ENCODE data around the gene TNS1. TPM values are rescaled to one million over a fixed set of nuclear protein-coding genes. Genes with fewer than 3 reads are reported as not detected.

TNS1 gene
- polyA plus RNA-seq, 1 experiment, result 19.7 TPM

- CTCF ChIA-PET, result interaction anchor here (0.6 kb wide), 1 partner anchor 125 kb away, joined by 3 read pairs; no protein-coding TSS in a partner anchor
Observed at GRCh38 chr2:217914078-217914477, 88.7 kb downstream of the TNS1 start.

GRCh38 chr2:217913436-217913835 is 89.4 kb downstream of the TNS1 start:
- ChIA-PET POLR2A (no interaction called here), CTCF (no interaction called here)
- no peak overlapping the region for H3K27ac ChIP-seq (ENCODE audit: low read depth, low read length)
- H3K9me3 ChIP-seq (ENCODE audit: control insufficient read depth, insufficient read depth, low read length), result no peaks in the 10 kb centered on the region
- no peak for TF ChIP-seq CTCF (IDR thresholded peaks at IDR 0.05; ENCODE audit: low read depth, low read length)
- H3K4me3 ChIP-seq (ENCODE audit: low read depth, low read length), result no peak overlapping the region
- H3K27me3 ChIP-seq (ENCODE audit: control insufficient read depth, insufficient read depth, low read length), result no peaks in the 10 kb centered on the region
- no peak for DNase-seq (ENCODE audit: low read depth, low spot score)

More at GRCh38 chr2:217914078-217914477, 88.7 kb downstream of the TNS1 start:
- POLR2A ChIA-PET, result no interaction called here
- no peak overlapping the region for H3K4me3 ChIP-seq (ENCODE audit: low read depth, low read length)
- no peaks in the 10 kb centered on the region for H3K9me3 ChIP-seq (ENCODE audit: control insufficient read depth, insufficient read depth, low read length)
- H3K27ac ChIP-seq (ENCODE audit: low read depth, low read length), result no peak overlapping the region
- TF ChIP-seq CTCF (IDR thresholded peaks at IDR 0.05; ENCODE audit: low read depth, low read length), result no peak
- no peak for DNase-seq (ENCODE audit: low read depth, low spot score)
- H3K27me3 ChIP-seq (ENCODE audit: control insufficient read depth, insufficient read depth, low read length), result no peaks in the 10 kb centered on the region

GRCh38 chr2:217912098-217913024 is 90.4 kb downstream of the TNS1 start:
- DNase-seq (ENCODE audit: low read depth, low spot score), result no peak
- Histone ChIP-seq H3K9me3 (ENCODE audit: control insufficient read depth, insufficient read depth, low read length) (no peaks in the 10 kb centered on the region), H3K27ac (ENCODE audit: low read depth, low read length) (no peak overlapping the region), H3K27me3 (ENCODE audit: control insufficient read depth, insufficient read depth, low read length) (no peaks in the 10 kb centered on the region), H3K4me3 (ENCODE audit: low read depth, low read length) (no peak overlapping the region)
- no peak for TF ChIP-seq CTCF (IDR thresholded peaks at IDR 0.05; ENCODE audit: low read depth, low read length)
- ChIA-PET POLR2A (interaction anchor here (1.5 kb wide), 1 partner anchor 10 kb away, joined by 5 read pairs; no protein-coding TSS in a partner anchor), CTCF (interaction anchor here (1.0 kb wide), 1 partner anchor 82 kb away, joined by 3 read pairs; no protein-coding TSS in a partner anchor)

GRCh38 chr2:217911283-217912097 is 91.3 kb downstream of the TNS1 start:
- DNase-seq (ENCODE audit: low read depth, low spot score), result no peak
- ChIA-PET CTCF (interaction anchor here (1.0 to 2.2 kb wide), 2 partner anchors 11 to 83 kb away, joined by 3 to 9 read pairs; no protein-coding TSS in a partner anchor), POLR2A (interaction anchor here (1.5 kb wide), 1 partner anchor 9 kb away, joined by 5 read pairs; no protein-coding TSS in a partner anchor)
- Histone ChIP-seq H3K4me3 (ENCODE audit: low read depth, low read length) (no peak overlapping the region), H3K27ac (ENCODE audit: low read depth, low read length) (no peak overlapping the region), H3K9me3 (ENCODE audit: control insufficient read depth, insufficient read depth, low read length) (no peaks in the 10 kb centered on the region), H3K27me3 (ENCODE audit: control insufficient read depth, insufficient read depth, low read length) (no peaks in the 10 kb centered on the region)
- no peak for TF ChIP-seq CTCF (IDR thresholded peaks at IDR 0.05; ENCODE audit: low read depth, low read length)

Data from AG04450 (cell line).